Keratinocyte (primary cell): ENCODE results near the gene MMP14. TPM values are rescaled to one million over a fixed set of nuclear protein-coding genes. Genes with fewer than 3 reads are reported as not detected.

ENCODE experiments used
- DNase-seq: peaks from one replicate; pipeline ENCODE4 v3.0.0-alpha.2; 2011; ENCODE audit warnings: low read depth, missing footprints, low spot score
- FAIRE-seq: peaks from 2 replicates; lab custom pipeline; 2011; peaks lifted over from hg19 to GRCh38; lab: Jason Lieb, UNC
- H2AFZ ChIP-seq: 2 replicates; pipeline ENCODE4 v1.6.0; 2012; ENCODE audit warnings: low read length, control low read depth, inconsistent platforms; ENCODE audit not compliant: control insufficient read depth
- H3K27ac ChIP-seq: 2 replicates; pipeline ENCODE4 v1.5.1; 2011; ENCODE audit warnings: low read length; ENCODE audit not compliant: control insufficient read depth, insufficient read depth
- H3K27me3 ChIP-seq: 3 replicates; pipeline ENCODE4 v1.6.0; 2011; ENCODE audit warnings: low read length; ENCODE audit not compliant: control insufficient read depth, insufficient read depth; ENCODE audit errors: extremely low read depth
- H3K36me3 ChIP-seq, 2 experiments: 2 replicates in 1 of 2; 3 replicates in 1 of 2; pipeline ENCODE4 v1.5.1; 2011; ENCODE audit warnings: low read length in 2 of 2, mild to moderate bottlenecking in 1 of 2; ENCODE audit not compliant: control insufficient read depth in 2 of 2, insufficient read depth in 2 of 2; ENCODE audit errors: extremely low read depth in 1 of 2
- H3K4me1 ChIP-seq: 3 replicates; pipeline ENCODE4 v1.5.1; 2011; ENCODE audit warnings: low read length; ENCODE audit not compliant: control insufficient read depth, insufficient read depth; ENCODE audit errors: extremely low read depth
- H3K4me2 ChIP-seq: 3 replicates; pipeline ENCODE4 v1.6.0; 2011; ENCODE audit warnings: low read depth, low read length; ENCODE audit not compliant: control insufficient read depth, insufficient read depth; ENCODE audit errors: extremely low read depth
- H3K4me3 ChIP-seq, 3 experiments: fragments of 200-600 bp in 1 of 3; sonication (generic) in 1 of 3; 2 replicates in 2 of 3; 3 replicates in 1 of 3; pipeline ENCODE4 v1.5.1; 2011 to 2016; ENCODE audit warnings: low read length in 3 of 3, mild to moderate bottlenecking in 3 of 3, control low read depth in 2 of 3, inconsistent platforms in 1 of 3, low read depth in 1 of 3, mixed read lengths in 1 of 3, mixed run types in 1 of 3, moderate library complexity in 1 of 3; ENCODE audit not compliant: control insufficient read depth in 2 of 3, insufficient read depth in 2 of 3; ENCODE audit errors: extremely low read depth in 1 of 3
- H3K79me2 ChIP-seq: 2 replicates; pipeline ENCODE4 v1.6.0; 2012; ENCODE audit warnings: low read length; ENCODE audit not compliant: control insufficient read depth, insufficient read depth
- H3K9ac ChIP-seq: 3 replicates; pipeline ENCODE4 v1.6.0; 2011; ENCODE audit warnings: low read length; ENCODE audit not compliant: control insufficient read depth, insufficient read depth; ENCODE audit errors: extremely low read depth
- H3K9me1 ChIP-seq: 3 replicates; pipeline ENCODE4 v1.6.0; 2011; ENCODE audit warnings: low read length; ENCODE audit not compliant: control insufficient read depth, insufficient read depth; ENCODE audit errors: extremely low read depth
- H3K9me3 ChIP-seq: 2 replicates; pipeline ENCODE4 v1.5.1; 2012; ENCODE audit warnings: low read depth, low read length; ENCODE audit not compliant: control insufficient read depth
- H4K20me1 ChIP-seq: 3 replicates; pipeline ENCODE4 v1.6.0; 2011; ENCODE audit warnings: low read length; ENCODE audit not compliant: control insufficient read depth, insufficient read depth; ENCODE audit errors: extremely low read depth
- EZH2 ChIP-seq: IDR thresholded peaks from one replicate; pipeline ENCODE4 v1.6.1; 2012; ENCODE audit warnings: inconsistent platforms, mild to moderate bottlenecking, low read length, moderate library complexity
- dilution Hi-C: fragments of 300-500 bp; cut with MboI; formaldehyde crosslinking; loops from one replicate; pipeline ENCODE4 v1.7.0; 2020; ENCODE audit warnings: low sequenced_read_pairs; ENCODE audit not compliant: extremely low pct_ligation_motif_present
- polyA plus RNA-seq, 5 experiments: library from polyadenylated mRNA; depleted of rRNA in 3 of 5; stranded (reverse) in 3 of 5; stranded (forward) in 1 of 5; unstranded in 1 of 5; fragments of >200 nt; gene quantifications; 1 replicate in 1 of 5; 2 replicates in 3 of 5; 3 replicates in 1 of 5; pipeline versions ENCODE4 v1.2.1 to v1.2.3, GENCODE V29; 2011 to 2012; ENCODE audit warnings: missing spikeins in 2 of 5, low read depth in 1 of 5, low replicate concordance in 1 of 5
- TF ChIP-seq, protein P1 (sequence below), 3 experiments: IDR thresholded peaks in 1 of 3; conservative IDR thresholded peaks in 1 of 3; optimal IDR thresholded peaks in 1 of 3; 2 replicates in 2 of 3; 3 replicates in 1 of 3; pipeline versions ENCODE3 to v1.5.1; 2011; ENCODE audit warnings: low read length in 3 of 3, mild to moderate bottlenecking in 3 of 3, moderate library complexity in 2 of 3, control low read depth in 1 of 3, inconsistent platforms in 1 of 3; ENCODE audit not compliant: insufficient read depth in 2 of 3; ENCODE audit errors: extremely low read depth in 1 of 3

MMP14 gene
- polyA plus RNA-seq, 1 donor (not counting 4 experiments of a cell fraction or from before 2014, with no cell fraction given): 185 TPM

DNA sequence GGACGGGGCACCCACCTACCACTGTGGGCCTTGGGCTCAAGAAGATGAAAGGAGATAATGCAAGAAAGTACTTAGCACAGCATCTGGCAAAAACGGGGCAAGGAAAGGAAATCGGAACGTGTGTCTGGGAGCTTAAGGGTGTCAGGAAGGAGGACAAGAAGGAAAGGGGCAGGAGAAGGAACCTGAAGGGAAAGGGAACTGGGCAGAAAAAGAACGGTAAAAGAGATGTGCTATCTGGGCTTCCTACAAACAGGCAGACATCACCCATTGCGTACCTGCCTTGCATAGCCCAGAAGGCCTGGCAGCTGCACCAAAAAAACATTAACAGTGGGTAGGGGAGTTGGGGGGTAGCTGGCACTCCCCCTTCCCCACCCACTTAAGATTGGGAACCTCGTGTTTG, 45.7 kb downstream of the MMP14 start:
- H4K20me1 ChIP-seq: no peaks in the 10 kb centered on the region
- no peaks in the 10 kb centered on the region for H3K9me3 ChIP-seq
- no peak overlapping the region for H2AFZ ChIP-seq
- FAIRE-seq (no peak), DNase-seq (no peak)
- TF ChIP-seq, protein P1, sequence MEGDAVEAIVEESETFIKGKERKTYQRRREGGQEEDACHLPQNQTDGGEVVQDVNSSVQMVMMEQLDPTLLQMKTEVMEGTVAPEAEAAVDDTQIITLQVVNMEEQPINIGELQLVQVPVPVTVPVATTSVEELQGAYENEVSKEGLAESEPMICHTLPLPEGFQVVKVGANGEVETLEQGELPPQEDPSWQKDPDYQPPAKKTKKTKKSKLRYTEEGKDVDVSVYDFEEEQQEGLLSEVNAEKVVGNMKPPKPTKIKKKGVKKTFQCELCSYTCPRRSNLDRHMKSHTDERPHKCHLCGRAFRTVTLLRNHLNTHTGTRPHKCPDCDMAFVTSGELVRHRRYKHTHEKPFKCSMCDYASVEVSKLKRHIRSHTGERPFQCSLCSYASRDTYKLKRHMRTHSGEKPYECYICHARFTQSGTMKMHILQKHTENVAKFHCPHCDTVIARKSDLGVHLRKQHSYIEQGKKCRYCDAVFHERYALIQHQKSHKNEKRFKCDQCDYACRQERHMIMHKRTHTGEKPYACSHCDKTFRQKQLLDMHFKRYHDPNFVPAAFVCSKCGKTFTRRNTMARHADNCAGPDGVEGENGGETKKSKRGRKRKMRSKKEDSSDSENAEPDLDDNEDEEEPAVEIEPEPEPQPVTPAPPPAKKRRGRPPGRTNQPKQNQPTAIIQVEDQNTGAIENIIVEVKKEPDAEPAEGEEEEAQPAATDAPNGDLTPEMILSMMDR (optimal IDR thresholded peaks at IDR 0.05 in 1 of 3, IDR thresholded peaks at IDR 0.05 in 1 of 3, conservative IDR thresholded peaks at IDR 0.05 in 1 of 3; ENCODE audit: extremely low read depth in 1 of 3, insufficient read depth in 2 of 3, low read length in 3 of 3): no peak
- no peak for TF ChIP-seq EZH2
- H3K4me1 ChIP-seq: peaks cover 9% of the 10 kb centered on the region
- peaks cover 11 to 20% of the 10 kb centered on the region in 2 experiments for H3K36me3 ChIP-seq
- no peak overlapping the region for H3K9ac ChIP-seq
- H3K27ac ChIP-seq: no peak overlapping the region
- no peaks in the 10 kb centered on the region for H3K27me3 ChIP-seq
- dilution Hi-C loops: no loop called here
- no peaks in the 10 kb centered on the region for H3K79me2 ChIP-seq
- no peaks in the 10 kb centered on the region for H3K9me1 ChIP-seq
- no peak overlapping the region for H3K4me3 ChIP-seq
- peak overlapping the region; percentile 15 for H3K4me2 ChIP-seq

DNA sequence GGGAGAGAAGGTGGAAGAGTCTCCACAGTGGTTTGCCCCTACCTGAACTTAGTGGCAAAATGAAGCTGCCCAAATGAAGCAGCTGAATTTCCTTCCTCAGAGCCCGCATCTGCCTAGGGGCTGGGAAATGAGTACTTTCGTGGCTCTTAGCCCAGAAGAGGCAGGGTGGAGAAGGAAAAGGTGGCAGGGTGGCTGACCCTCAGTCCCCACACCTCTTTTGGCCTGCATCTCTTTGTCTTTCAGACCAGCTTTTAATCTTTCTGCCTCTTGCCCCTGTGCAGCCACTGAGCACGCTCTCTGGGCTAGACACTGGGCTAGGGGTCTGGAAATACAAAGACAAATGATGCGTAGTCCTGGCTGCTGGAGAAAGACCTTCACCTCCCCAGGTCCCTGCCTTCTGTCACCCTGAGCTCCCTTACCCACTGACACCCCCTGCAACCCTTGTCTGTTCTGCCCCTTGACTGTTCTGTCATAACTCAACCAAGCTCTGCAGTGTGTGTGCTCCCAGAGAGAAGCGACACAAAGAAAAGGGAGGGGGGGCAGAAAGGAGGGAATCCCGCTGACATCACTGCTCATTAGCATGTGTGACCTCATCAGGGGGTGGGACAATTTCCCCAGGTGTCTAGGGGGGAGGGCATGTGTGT, 46.3 kb downstream of the MMP14 start:
- TF ChIP-seq, protein P1 (optimal IDR thresholded peaks at IDR 0.05 in 1 of 3, IDR thresholded peaks at IDR 0.05 in 1 of 3, conservative IDR thresholded peaks at IDR 0.05 in 1 of 3; ENCODE audit: extremely low read depth in 1 of 3, insufficient read depth in 2 of 3, low read length in 3 of 3): no peak
- no peak for TF ChIP-seq EZH2
- H3K27ac ChIP-seq: no peak overlapping the region
- no peaks in the 10 kb centered on the region for H3K27me3 ChIP-seq
- no peaks in the 10 kb centered on the region for H3K9me3 ChIP-seq
- FAIRE-seq (no peak), DNase-seq (no peak)
- H2AFZ ChIP-seq: no peak overlapping the region
- H3K79me2 ChIP-seq: no peaks in the 10 kb centered on the region
- dilution Hi-C loops: no loop called here
- H3K9me1 ChIP-seq: no peaks in the 10 kb centered on the region
- no peak overlapping the region for H3K9ac ChIP-seq
- peaks cover 5 to 14% of the 10 kb centered on the region in 2 experiments for H3K36me3 ChIP-seq
- peak overlapping the region; percentile 15 for H3K4me2 ChIP-seq
- H3K4me3 ChIP-seq: no peak overlapping the region
- peaks cover 12% of the 10 kb centered on the region for H3K4me1 ChIP-seq
- H4K20me1 ChIP-seq: no peaks in the 10 kb centered on the region
